ENCODE results near the gene AKR1E2.

The AKR1E2 gene

GRCh38 chr10:4819067-4819466 is 6.9 kb upstream of the AKR1E2 start:
- no CpG with 5 or more reads among the region's 2 CpGs for WGBS (ENCODE audit: extremely low coverage, insufficient coverage, insufficient read length)
- no peak overlapping the region for H3K4ac ChIP-seq (ENCODE audit: low read depth, low read length)
- H3K4me3 ChIP-seq (ENCODE audit: low read depth, low read length), result no peak overlapping the region
- H4K8ac ChIP-seq (ENCODE audit: low read depth, low read length), result no peak overlapping the region
- H3K27ac ChIP-seq (ENCODE audit: low read depth, low read length), result no peak overlapping the region
- H3K14ac ChIP-seq (ENCODE audit: low read length), result no peak overlapping the region
- H3K9ac ChIP-seq (ENCODE audit: low read length), result no peak overlapping the region
- H3K79me2 ChIP-seq (ENCODE audit: control insufficient read depth, insufficient read depth, low read length, poor library complexity), result no peaks in the 10 kb centered on the region
- no peak overlapping the region for H4K91ac ChIP-seq (ENCODE audit: low read depth, low read length)
- H3K4me1 ChIP-seq (ENCODE audit: control insufficient read depth in 1 of 2, insufficient read depth in 2 of 2, low read length in 2 of 2), result no peaks in the 10 kb centered on the region
- no peak overlapping the region for H2BK5ac ChIP-seq (ENCODE audit: low read depth, low read length, poor library complexity)
- H2BK120ac ChIP-seq (ENCODE audit: insufficient read depth, low read length, poor library complexity), result no peak overlapping the region
- no peaks in the 10 kb centered on the region for H3K36me3 ChIP-seq (ENCODE audit: control insufficient read depth in 1 of 2, insufficient read depth in 2 of 2, low read length in 2 of 2)
- DNase-seq, result no peak
- no peak overlapping the region for H2BK12ac ChIP-seq (ENCODE audit: low read length)
- H2AK5ac ChIP-seq (ENCODE audit: low read length), result no peak overlapping the region
- no peaks in the 10 kb centered on the region for H3K27me3 ChIP-seq (ENCODE audit: insufficient read depth, low read length)
- H4K12ac ChIP-seq (ENCODE audit: low read depth, low read length), result no peak overlapping the region
- no peak overlapping the region for H3K4me2 ChIP-seq (ENCODE audit: low read length)
- H2AFZ ChIP-seq (ENCODE audit: insufficient read depth, low read length, poor library complexity), result no peak overlapping the region
- no peaks in the 10 kb centered on the region for H3K9me3 ChIP-seq (ENCODE audit: insufficient read depth, low read depth, low read length)
- no peak overlapping the region for H3K23ac ChIP-seq (ENCODE audit: low read length)
- H3K18ac ChIP-seq (ENCODE audit: low read length), result no peak overlapping the region
- H3K79me1 ChIP-seq (ENCODE audit: low read length), result no peaks in the 10 kb centered on the region

- H3K79me1 ChIP-seq (ENCODE audit: low read length), result no peaks in the 10 kb centered on the region
- H2AK5ac ChIP-seq (ENCODE audit: low read length), result no peak overlapping the region
- H3K4me2 ChIP-seq (ENCODE audit: low read length), result no peak overlapping the region
- no peak overlapping the region for H3K4ac ChIP-seq (ENCODE audit: low read depth, low read length)
- H3K79me2 ChIP-seq (ENCODE audit: control insufficient read depth, insufficient read depth, low read length, poor library complexity), result no peaks in the 10 kb centered on the region
- H3K9me3 ChIP-seq (ENCODE audit: insufficient read depth, low read depth, low read length), result no peaks in the 10 kb centered on the region
- H3K27me3 ChIP-seq (ENCODE audit: insufficient read depth, low read length), result no peaks in the 10 kb centered on the region
- no peak for DNase-seq
- H3K23ac ChIP-seq (ENCODE audit: low read length), result no peak overlapping the region
- no peaks in the 10 kb centered on the region for H3K36me3 ChIP-seq (ENCODE audit: control insufficient read depth in 1 of 2, insufficient read depth in 2 of 2, low read length in 2 of 2)
- no peak overlapping the region for H3K14ac ChIP-seq (ENCODE audit: low read length)
- H2BK5ac ChIP-seq (ENCODE audit: low read depth, low read length, poor library complexity), result no peak overlapping the region
- no peak overlapping the region for H2BK120ac ChIP-seq (ENCODE audit: insufficient read depth, low read length, poor library complexity)
- WGBS (ENCODE audit: extremely low coverage, insufficient coverage, insufficient read length), result no CpG with 5 or more reads among the region's 7 CpGs
- no peak overlapping the region for H3K9ac ChIP-seq (ENCODE audit: low read length)
- H3K4me1 ChIP-seq (ENCODE audit: control insufficient read depth in 1 of 2, insufficient read depth in 2 of 2, low read length in 2 of 2), result no peaks in the 10 kb centered on the region
- H2BK12ac ChIP-seq (ENCODE audit: low read length), result no peak overlapping the region
- no peak overlapping the region for H4K8ac ChIP-seq (ENCODE audit: low read depth, low read length)
- no peak overlapping the region for H3K4me3 ChIP-seq (ENCODE audit: low read depth, low read length)
- H4K91ac ChIP-seq (ENCODE audit: low read depth, low read length), result no peak overlapping the region
- H4K12ac ChIP-seq (ENCODE audit: low read depth, low read length), result no peak overlapping the region
- no peak overlapping the region for H3K18ac ChIP-seq (ENCODE audit: low read length)
- no peak overlapping the region for H3K27ac ChIP-seq (ENCODE audit: low read depth, low read length)
- no peak overlapping the region for H2AFZ ChIP-seq (ENCODE audit: insufficient read depth, low read length, poor library complexity)
These were observed 6.3 kb upstream of the AKR1E2 start for GRCh38 chr10:4819707-4820106.

- no CpG with 5 or more reads among the region's 8 CpGs for WGBS (ENCODE audit: extremely low coverage, insufficient coverage, insufficient read length)
- no peak overlapping the region for H3K14ac ChIP-seq (ENCODE audit: low read length)
These were observed 5.1 kb upstream of the AKR1E2 start for GRCh38 chr10:4820804-4821401.

GRCh38 chr10:4822208-4822607 is 3.8 kb upstream of the AKR1E2 start:
- 100% methylated on average over 1 of the region's 5 CpGs for WGBS (ENCODE audit: extremely low coverage, insufficient coverage, insufficient read length)
- Histone ChIP-seq H3K4me2 (ENCODE audit: low read length) (no peak overlapping the region), H2BK5ac (ENCODE audit: low read depth, low read length, poor library complexity) (no peak overlapping the region)

More at GRCh38 chr10:4820804-4821401, 5.1 kb upstream of the AKR1E2 start:
- Histone ChIP-seq H2AK5ac (ENCODE audit: low read length) (no peak overlapping the region), H3K27ac (ENCODE audit: low read depth, low read length) (no peak overlapping the region), H4K8ac (ENCODE audit: low read depth, low read length) (no peak overlapping the region), H3K79me1 (ENCODE audit: low read length) (no peaks in the 10 kb centered on the region), H3K4me2 (ENCODE audit: low read length) (no peak overlapping the region), H4K12ac (ENCODE audit: low read depth, low read length) (no peak overlapping the region), H3K27me3 (ENCODE audit: insufficient read depth, low read length) (peaks cover 4% of the 10 kb centered on the region), H2BK120ac (ENCODE audit: insufficient read depth, low read length, poor library complexity) (no peak overlapping the region), H4K91ac (ENCODE audit: low read depth, low read length) (no peak overlapping the region), H3K36me3 (ENCODE audit: control insufficient read depth in 1 of 2, insufficient read depth in 2 of 2, low read length in 2 of 2) (no peaks in the 10 kb centered on the region), H3K23ac (ENCODE audit: low read length) (no peak overlapping the region), H3K4ac (ENCODE audit: low read depth, low read length) (no peak overlapping the region), H3K9me3 (ENCODE audit: insufficient read depth, low read depth, low read length) (peaks cover 7% of the 10 kb centered on the region), H2BK5ac (ENCODE audit: low read depth, low read length, poor library complexity) (no peak overlapping the region), H3K9ac (ENCODE audit: low read length) (peak overlapping the region; percentile 28), H3K79me2 (ENCODE audit: control insufficient read depth, insufficient read depth, low read length, poor library complexity) (no peaks in the 10 kb centered on the region), H2AFZ (ENCODE audit: insufficient read depth, low read length, poor library complexity) (no peak overlapping the region), H2BK12ac (ENCODE audit: low read length) (no peak overlapping the region), H3K4me1 (ENCODE audit: control insufficient read depth in 1 of 2, insufficient read depth in 2 of 2, low read length in 2 of 2) (peaks cover 0 to 1% of the 10 kb centered on the region in 2 experiments), H3K4me3 (ENCODE audit: low read depth, low read length) (no peak overlapping the region), H3K18ac (ENCODE audit: low read length) (no peak overlapping the region)
- no peak for DNase-seq

More at GRCh38 chr10:4822208-4822607, 3.8 kb upstream of the AKR1E2 start:
- Histone ChIP-seq H3K18ac (ENCODE audit: low read length) (no peak overlapping the region), H3K27me3 (ENCODE audit: insufficient read depth, low read length) (peaks cover 8% of the 10 kb centered on the region), H3K9me3 (ENCODE audit: insufficient read depth, low read depth, low read length) (peaks cover 8% of the 10 kb centered on the region), H3K4me3 (ENCODE audit: low read depth, low read length) (no peak overlapping the region), H3K79me1 (ENCODE audit: low read length) (peaks cover 3% of the 10 kb centered on the region), H4K91ac (ENCODE audit: low read depth, low read length) (no peak overlapping the region), H2BK120ac (ENCODE audit: insufficient read depth, low read length, poor library complexity) (no peak overlapping the region), H3K14ac (ENCODE audit: low read length) (no peak overlapping the region), H2BK12ac (ENCODE audit: low read length) (no peak overlapping the region), H3K9ac (ENCODE audit: low read length) (no peak overlapping the region), H2AK5ac (ENCODE audit: low read length) (no peak overlapping the region), H2AFZ (ENCODE audit: insufficient read depth, low read length, poor library complexity) (no peak overlapping the region), H3K4ac (ENCODE audit: low read depth, low read length) (no peak overlapping the region), H3K36me3 (ENCODE audit: control insufficient read depth in 1 of 2, insufficient read depth in 2 of 2, low read length in 2 of 2) (no peaks in the 10 kb centered on the region), H3K23ac (ENCODE audit: low read length) (no peak overlapping the region), H3K79me2 (ENCODE audit: control insufficient read depth, insufficient read depth, low read length, poor library complexity) (peaks cover 2% of the 10 kb centered on the region), H3K4me1 (ENCODE audit: control insufficient read depth in 1 of 2, insufficient read depth in 2 of 2, low read length in 2 of 2) (peaks cover 3 to 6% of the 10 kb centered on the region in 2 experiments), H3K27ac (ENCODE audit: low read depth, low read length) (no peak overlapping the region), H4K12ac (ENCODE audit: low read depth, low read length) (no peak overlapping the region), H4K8ac (ENCODE audit: low read depth, low read length) (no peak overlapping the region)
- no peak for DNase-seq

Data from trophoblast cell (in vitro differentiated cells and primary cell).